Measurements from ENCODE around the gene AEBP1. TPM values are rescaled to one million over a fixed set of nuclear protein-coding genes. Genes with fewer than 3 reads are reported as not detected.

The AEBP1 gene
- total RNA-seq, 1 experiment from 2014 or later, result 50.8 TPM

- TF ChIP-seq PRDM15 (CRISPR knock-in tag; IDR thresholded peaks at IDR 0.05), result no peak
These were observed 4.0 kb downstream of the AEBP1 start (continued) for GRCh38 chr7:44107961-44108767.

GRCh38 chr7:44108768-44109750 lies 4.9 kb downstream of the AEBP1 start:
- peaks cover 9% of the 10 kb centered on the region; the same call in 1 of the 2 replicates for H3K27me3 Mint-ChIP-seq (ENCODE audit: low read depth)
- TF ChIP-seq ETV6 (CRISPR knock-in tag; IDR thresholded peaks at IDR 0.05), result no peak
- no peak for TF ChIP-seq MLX (CRISPR knock-in tag; IDR thresholded peaks at IDR 0.05)
- TF ChIP-seq TCF7 (CRISPR knock-in tag; IDR thresholded peaks at IDR 0.05; ENCODE audit: low read depth), result no peak
- TF ChIP-seq AR (CRISPR knock-in tag; IDR thresholded peaks at IDR 0.05), result no peak
- no peak for TF ChIP-seq ATF2 (CRISPR knock-in tag; IDR thresholded peaks at IDR 0.05; ENCODE audit: borderline replicate concordance, low read depth)
- TF ChIP-seq PRDM15 (CRISPR knock-in tag; IDR thresholded peaks at IDR 0.05), result no peak
- no peak for TF ChIP-seq ZNF138 (CRISPR knock-in tag; conservative IDR thresholded peaks at IDR 0.05)
- no peak for TF ChIP-seq HMGXB4 (CRISPR knock-in tag; IDR thresholded peaks at IDR 0.05)
- H3K4me1 Mint-ChIP-seq, result peaks cover 10% of the 10 kb centered on the region
- ChIA-PET CTCF (interaction anchor here (1.3 kb wide), 1 partner anchor 13 kb away, joined by 3 read pairs; no protein-coding TSS in a partner anchor), POLR2A (no interaction called here)
- H3K36me3 Mint-ChIP-seq, result peaks cover 4% of the 10 kb centered on the region
- H3K4me3 Mint-ChIP-seq, result no peak overlapping the region
- ATAC-seq (no peak), DNase-seq (ENCODE audit: low spot score) (no peak)
- no peaks in the 10 kb centered on the region for H3K9me3 Mint-ChIP-seq
- H3K27ac Mint-ChIP-seq, result no peak overlapping the region

All from WTC11 (cell line).